Upper lobe of left lung (tissue), 6 donors: ENCODE data around the gene SELENOM. TPM values are rescaled to one million over a fixed set of nuclear protein-coding genes. Genes with fewer than 3 reads are reported as not detected.

Experiments
- ATAC-seq, 2 donors: fragments of 200-7000 bp; cut with Tn5 transposase; one replicate each; pipeline ENCODE4 v1.9.1; 2022; ENCODE audit warnings: mild to moderate bottlenecking in 2 of 2, moderate library complexity in 2 of 2; ENCODE audit not compliant: low FRiP score in 2 of 2
- DNase-seq, 2 donors: peaks; one replicate each; pipeline ENCODE4 v3.0.0-alpha.2; 2019 to 2020
- H3K27ac ChIP-seq, 4 donors: fragments of 200-600 bp; sonication (generic); one replicate each; pipeline ENCODE4 v1.5.1; 2016 to 2019
- H3K27me3 ChIP-seq, 4 donors: fragments of 200-600 bp; sonication (generic); one replicate each; pipeline ENCODE4 v1.5.1; 2017 to 2019
- H3K36me3 ChIP-seq, 4 donors: fragments of 200-600 bp; sonication (generic); one replicate each; pipeline ENCODE4 v1.5.1; 2016 to 2019
- H3K4me1 ChIP-seq, 4 donors: fragments of 200-600 bp; sonication (generic); one replicate each; pipeline ENCODE4 v1.5.1; 2018 to 2019
- H3K4me3 ChIP-seq, 4 donors: fragments of 200-600 bp; sonication (generic); one replicate each; pipeline ENCODE4 v1.5.1; 2017 to 2019; ENCODE audit warnings: mild to moderate bottlenecking in 2 of 4, moderate library complexity in 1 of 4
- H3K9me3 ChIP-seq, 4 donors: fragments of 200-600 bp; sonication (generic); one replicate each; pipeline ENCODE4 v1.5.1; 2018 to 2019
- EP300 ChIP-seq, 4 donors: sonication (generic); formaldehyde crosslinking; IDR thresholded peaks; one replicate each; pipeline ENCODE4 v1.5.1; 2017; ENCODE audit warnings: antibody characterized with exemption in 4 of 4, control low read depth in 2 of 4
- POLR2A ChIP-seq, 4 donors: fragments of 450-650 bp; IDR thresholded peaks; one replicate each; pipeline ENCODE4 v1.5.1; 2016 to 2017; ENCODE audit warnings: antibody characterized with exemption in 4 of 4, mild to moderate bottlenecking in 2 of 4
- POLR2AphosphoS5 ChIP-seq, 2 donors: sonication (generic); formaldehyde crosslinking; IDR thresholded peaks; one replicate each; pipeline ENCODE4 v1.5.1; 2017; ENCODE audit warnings: antibody characterized with exemption in 2 of 2
- WGBS, 2 donors: methylation state at CpG; one replicate each; pipeline ENCODE4 v1.1.5; 2017 to 2018; 5-methylcytosine and 5-hydroxymethylcytosine counted together
- total RNA-seq, 6 donors: library from RNA; depleted of rRNA in 4 of 6; stranded (reverse); fragments of >200 nt in 4 of 6; gene quantifications; one replicate each; pipeline versions ENCODE4 v1.1.0 to v1.2.1, GENCODE V29; 2016 to 2021
- TF ChIP-seq, protein P1 (sequence below), 6 experiments: fragments of 450-650 bp in 4 of 6; fragments of 200-600 bp in 2 of 6; sonication (generic) in 2 of 6; IDR thresholded peaks; one replicate each; pipeline ENCODE4 v1.5.1; 2016 to 2019; ENCODE audit warnings: antibody characterized with exemption in 6 of 6
- donor health status: DM: no; HTN: no; CAD: no; lungs with moderate emphysema.
- donor health status: DM: no; HTN: yes; CAD: no; lungs with severe emphysema.

Gene SELENOM
- total RNA-seq, 6 donors from 2014 or later, result 51.3 to 154 (median 99.7) TPM

- TF ChIP-seq, protein P1, sequence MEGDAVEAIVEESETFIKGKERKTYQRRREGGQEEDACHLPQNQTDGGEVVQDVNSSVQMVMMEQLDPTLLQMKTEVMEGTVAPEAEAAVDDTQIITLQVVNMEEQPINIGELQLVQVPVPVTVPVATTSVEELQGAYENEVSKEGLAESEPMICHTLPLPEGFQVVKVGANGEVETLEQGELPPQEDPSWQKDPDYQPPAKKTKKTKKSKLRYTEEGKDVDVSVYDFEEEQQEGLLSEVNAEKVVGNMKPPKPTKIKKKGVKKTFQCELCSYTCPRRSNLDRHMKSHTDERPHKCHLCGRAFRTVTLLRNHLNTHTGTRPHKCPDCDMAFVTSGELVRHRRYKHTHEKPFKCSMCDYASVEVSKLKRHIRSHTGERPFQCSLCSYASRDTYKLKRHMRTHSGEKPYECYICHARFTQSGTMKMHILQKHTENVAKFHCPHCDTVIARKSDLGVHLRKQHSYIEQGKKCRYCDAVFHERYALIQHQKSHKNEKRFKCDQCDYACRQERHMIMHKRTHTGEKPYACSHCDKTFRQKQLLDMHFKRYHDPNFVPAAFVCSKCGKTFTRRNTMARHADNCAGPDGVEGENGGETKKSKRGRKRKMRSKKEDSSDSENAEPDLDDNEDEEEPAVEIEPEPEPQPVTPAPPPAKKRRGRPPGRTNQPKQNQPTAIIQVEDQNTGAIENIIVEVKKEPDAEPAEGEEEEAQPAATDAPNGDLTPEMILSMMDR (IDR thresholded peaks at IDR 0.05), result no peak
- TF ChIP-seq EP300 (IDR thresholded peaks at IDR 0.05) (no peak), POLR2AphosphoS5 (IDR thresholded peaks at IDR 0.05) (no peak), POLR2A (IDR thresholded peaks at IDR 0.05) (no peak)
- Histone ChIP-seq H3K9me3 (no peaks in the 10 kb centered on the region), H3K4me1 (peaks cover 6 to 17% (median 13%) of the 10 kb centered on the region in 4 donors), H3K27me3 (no peaks in the 10 kb centered on the region), H3K36me3 (no peaks in the 10 kb centered on the region), H3K27ac (no peak overlapping the region), H3K4me3 (no peak overlapping the region)
- ATAC-seq, result no peak
- WGBS, 2 donors, result 86 to 87% methylated on average over 9 to 11 of the region's 12 CpGs
- DNase-seq, result no peak
These were observed 18.3 kb upstream of the SELENOM start for GRCh38 chr22:31125521-31126117.

GRCh38 chr22:31124811-31125465 lies 17.6 kb upstream of the SELENOM start:
- no peaks in the 10 kb centered on the region for H3K27me3 ChIP-seq
- DNase-seq (no peak), ATAC-seq (no peak)
- no peaks in the 10 kb centered on the region for H3K36me3 ChIP-seq
- 81 to 82% methylated on average over 6 to 13 of the region's 14 CpGs for WGBS, 2 donors
- TF ChIP-seq, protein P1 (IDR thresholded peaks at IDR 0.05), result no peak
- no peak for TF ChIP-seq POLR2A (IDR thresholded peaks at IDR 0.05)
- no peak for TF ChIP-seq POLR2AphosphoS5 (IDR thresholded peaks at IDR 0.05)
- no peak for TF ChIP-seq EP300 (IDR thresholded peaks at IDR 0.05)
- H3K4me1 ChIP-seq, result peaks cover 6 to 16% (median 13%) of the 10 kb centered on the region in 4 donors
- no peak overlapping the region for H3K27ac ChIP-seq
- no peak overlapping the region for H3K4me3 ChIP-seq
- no peaks in the 10 kb centered on the region for H3K9me3 ChIP-seq

DNA sequence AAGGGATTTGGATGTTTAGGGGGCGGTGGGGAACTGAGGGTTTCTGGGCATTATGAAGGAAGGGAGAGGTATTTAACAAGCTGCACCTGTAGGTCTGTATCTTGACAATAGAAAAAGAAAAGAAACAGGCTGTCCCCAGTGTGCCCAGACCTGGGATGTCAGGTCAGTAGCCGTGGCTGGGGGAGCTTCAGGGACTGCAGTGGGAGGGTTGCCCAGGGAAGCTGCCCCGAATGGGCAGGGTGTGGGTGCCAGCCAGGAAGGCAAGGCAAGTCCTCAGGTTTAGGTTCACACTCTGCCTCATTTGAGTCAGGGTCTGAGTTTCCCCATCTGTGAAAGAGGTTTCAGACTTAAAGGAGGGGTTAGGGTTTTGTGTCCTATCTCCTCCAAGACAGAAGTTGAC lies 16.9 kb upstream of the SELENOM start:
- WGBS, 2 donors, result 59 to 84% methylated on average over 3 of the region's 3 CpGs
- Histone ChIP-seq H3K36me3 (no peaks in the 10 kb centered on the region), H3K27ac (no peak overlapping the region), H3K4me3 (no peak overlapping the region), H3K27me3 (no peaks in the 10 kb centered on the region), H3K4me1 (peaks cover 6 to 16% (median 13%) of the 10 kb centered on the region in 4 donors), H3K9me3 (no peaks in the 10 kb centered on the region)
- TF ChIP-seq POLR2A (IDR thresholded peaks at IDR 0.05) (no peak), POLR2AphosphoS5 (IDR thresholded peaks at IDR 0.05) (no peak), EP300 (IDR thresholded peaks at IDR 0.05) (no peak)
- TF ChIP-seq, protein P1 (IDR thresholded peaks at IDR 0.05), result no peak
- DNase-seq, result no peak
- ATAC-seq, result no peak

GRCh38 chr22:31123292-31123602 lies 15.9 kb upstream of the SELENOM start:
- TF ChIP-seq EP300 (IDR thresholded peaks at IDR 0.05) (no peak), POLR2AphosphoS5 (IDR thresholded peaks at IDR 0.05) (no peak), POLR2A (IDR thresholded peaks at IDR 0.05) (no peak)
- TF ChIP-seq, protein P1 (IDR thresholded peaks at IDR 0.05), result no peak
- Histone ChIP-seq H3K9me3 (no peaks in the 10 kb centered on the region), H3K27me3 (no peaks in the 10 kb centered on the region), H3K4me3 (peak overlapping the region in 3 of 4 donors; percentile 43 to 51 (median 48)), H3K36me3 (no peaks in the 10 kb centered on the region), H3K27ac (peak overlapping the region in 1 of 4 donors; percentile 66), H3K4me1 (peaks cover 6 to 16% (median 13%) of the 10 kb centered on the region in 4 donors)
- DNase-seq, result no peak
- no peak for ATAC-seq
- WGBS, 2 donors, result 76 to 77% methylated on average over 3 to 4 of the region's 4 CpGs
